A673 (cell line): Measurements from ENCODE around the gene ENAM. TPM values are rescaled to one million over a fixed set of nuclear protein-coding genes. Genes with fewer than 3 reads are reported as not detected.

Source experiments
- Bru-seq: library from RNA; stranded (reverse); fragments of 400-500 nt; gene quantifications from one replicate; lab custom pipeline; 2021; lab: Mats Ljungman, UMichigan
- BruChase-seq, 2 experiments: library from RNA; stranded (reverse); fragments of 400-500 nt; gene quantifications; one replicate each; lab custom pipeline; 2021; lab: Mats Ljungman, UMichigan
- BruUV-seq: library from RNA; stranded (reverse); fragments of 400-500 nt; replicated peaks from 2 replicates; lab custom pipeline; 2021; lab: Mats Ljungman, UMichigan
- CTCF ChIA-PET: fragments of 300-600 bp; sonication (Branson Sonifier 250); formaldehyde crosslinking; loops from one replicate; lab custom pipeline; 2022; ENCODE audit warnings: antibody characterized with exemption; lab: Charles Lee
- POLR2A ChIA-PET: fragments of 300-600 bp; sonication (Branson Sonifier 250); formaldehyde crosslinking; loops from one replicate; lab custom pipeline; 2022; ENCODE audit warnings: antibody characterized with exemption; ENCODE audit not compliant: low non-redundant PET; lab: Charles Lee
- DNase-seq: peaks from one replicate; pipeline ENCODE4 v3.0.0-alpha.2; 2015; ENCODE audit warnings: low spot score
- H3K27ac ChIP-seq: fragments of 200-600 bp; sonication (generic); 2 replicates; pipeline ENCODE4 v1.5.1; 2016; ENCODE audit warnings: mixed run types, low read depth, mild to moderate bottlenecking, mixed read lengths, antibody characterized with exemption, low read length; ENCODE audit not compliant: poor library complexity, severe bottlenecking
- H3K27me3 ChIP-seq: fragments of 200-600 bp; sonication (generic); replicated peaks from 2 replicates; pipeline ENCODE4 v1.6.1; 2017; ENCODE audit warnings: mixed run types, low read depth, mild to moderate bottlenecking, mixed read lengths, antibody characterized with exemption, low read length; ENCODE audit not compliant: insufficient read depth, poor library complexity
- H3K36me3 ChIP-seq: fragments of 200-600 bp; sonication (generic); 2 replicates; pipeline ENCODE4 v1.6.1; 2016; ENCODE audit warnings: mixed run types, mild to moderate bottlenecking, mixed read lengths, antibody characterized with exemption, low read length; ENCODE audit not compliant: insufficient read depth, poor library complexity, severe bottlenecking
- H3K4me1 ChIP-seq: fragments of 200-600 bp; sonication (generic); 2 replicates; pipeline ENCODE4 v1.6.1; 2017; ENCODE audit warnings: mixed run types, mild to moderate bottlenecking, mixed read lengths, antibody characterized with exemption, low read length; ENCODE audit not compliant: insufficient read depth, poor library complexity, severe bottlenecking
- H3K4me3 ChIP-seq: fragments of 200-600 bp; sonication (generic); 2 replicates; pipeline ENCODE4 v1.5.1; 2016; ENCODE audit warnings: low read depth, mixed run types, mild to moderate bottlenecking, mixed read lengths, low read length; ENCODE audit not compliant: poor library complexity, severe bottlenecking
- H3K9me3 ChIP-seq: fragments of 200-600 bp; sonication (generic); 2 replicates; pipeline ENCODE4 v1.6.1; 2016; ENCODE audit warnings: mixed run types, low read depth, mild to moderate bottlenecking, mixed read lengths, antibody characterized with exemption, low read length; ENCODE audit not compliant: poor library complexity, severe bottlenecking
- CTCF ChIP-seq: fragments of 300-800, 200-600 bp; sonication (generic); conservative IDR thresholded peaks from 2 replicates; pipeline ENCODE4 v1.5.1; 2017; ENCODE audit warnings: low read depth, mild to moderate bottlenecking, antibody characterized with exemption, low read length, moderate library complexity, mixed read lengths
- EZH2 ChIP-seq: fragments of 200-600 bp; sonication (generic); IDR thresholded peaks from 2 replicates; pipeline ENCODE4 v1.6.1; 2017; ENCODE audit warnings: borderline replicate concordance, low read depth, mild to moderate bottlenecking, mixed read lengths, antibody characterized with exemption, low read length; ENCODE audit not compliant: poor library complexity, severe bottlenecking
- intact Hi-C: fragments of 100-400 bp; cut with micrococcal nuclease; formaldehyde crosslinking; loops from one replicate; pipeline ENCODE4 v1.10.0; 2022; ENCODE audit not compliant: unreplicated experiment
- long read RNA-seq: library from polyadenylated mRNA; stranded (forward); transcript quantifications from one replicate; pipeline ENCODE4 v2.0.0, GENCODE V29; 2022
- total RNA-seq: library from RNA; stranded (reverse); gene quantifications from 2 replicates; pipeline ENCODE4 v1.2.3, GENCODE V29; 2021

ENAM gene, protein sequence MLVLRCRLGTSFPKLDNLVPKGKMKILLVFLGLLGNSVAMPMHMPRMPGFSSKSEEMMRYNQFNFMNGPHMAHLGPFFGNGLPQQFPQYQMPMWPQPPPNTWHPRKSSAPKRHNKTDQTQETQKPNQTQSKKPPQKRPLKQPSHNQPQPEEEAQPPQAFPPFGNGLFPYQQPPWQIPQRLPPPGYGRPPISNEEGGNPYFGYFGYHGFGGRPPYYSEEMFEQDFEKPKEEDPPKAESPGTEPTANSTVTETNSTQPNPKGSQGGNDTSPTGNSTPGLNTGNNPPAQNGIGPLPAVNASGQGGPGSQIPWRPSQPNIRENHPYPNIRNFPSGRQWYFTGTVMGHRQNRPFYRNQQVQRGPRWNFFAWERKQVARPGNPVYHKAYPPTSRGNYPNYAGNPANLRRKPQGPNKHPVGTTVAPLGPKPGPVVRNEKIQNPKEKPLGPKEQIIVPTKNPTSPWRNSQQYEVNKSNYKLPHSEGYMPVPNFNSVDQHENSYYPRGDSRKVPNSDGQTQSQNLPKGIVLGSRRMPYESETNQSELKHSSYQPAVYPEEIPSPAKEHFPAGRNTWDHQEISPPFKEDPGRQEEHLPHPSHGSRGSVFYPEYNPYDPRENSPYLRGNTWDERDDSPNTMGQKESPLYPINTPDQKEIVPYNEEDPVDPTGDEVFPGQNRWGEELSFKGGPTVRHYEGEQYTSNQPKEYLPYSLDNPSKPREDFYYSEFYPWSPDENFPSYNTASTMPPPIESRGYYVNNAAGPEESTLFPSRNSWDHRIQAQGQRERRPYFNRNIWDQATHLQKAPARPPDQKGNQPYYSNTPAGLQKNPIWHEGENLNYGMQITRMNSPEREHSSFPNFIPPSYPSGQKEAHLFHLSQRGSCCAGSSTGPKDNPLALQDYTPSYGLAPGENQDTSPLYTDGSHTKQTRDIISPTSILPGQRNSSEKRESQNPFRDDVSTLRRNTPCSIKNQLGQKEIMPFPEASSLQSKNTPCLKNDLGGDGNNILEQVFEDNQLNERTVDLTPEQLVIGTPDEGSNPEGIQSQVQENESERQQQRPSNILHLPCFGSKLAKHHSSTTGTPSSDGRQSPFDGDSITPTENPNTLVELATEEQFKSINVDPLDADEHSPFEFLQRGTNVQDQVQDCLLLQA
- total RNA-seq (not detected in 2 replicates), Bru-seq, nascent RNA (not detected), BruChase-seq, experiment 1, labeled RNA remaining after a 2-hour chase (percentile 5 among the genes with signal in this experiment), BruChase-seq, experiment 2, labeled RNA remaining after a 6-hour chase (percentile 5 among the genes with signal in this experiment)
- long read RNA-seq = 0 reads

DNA sequence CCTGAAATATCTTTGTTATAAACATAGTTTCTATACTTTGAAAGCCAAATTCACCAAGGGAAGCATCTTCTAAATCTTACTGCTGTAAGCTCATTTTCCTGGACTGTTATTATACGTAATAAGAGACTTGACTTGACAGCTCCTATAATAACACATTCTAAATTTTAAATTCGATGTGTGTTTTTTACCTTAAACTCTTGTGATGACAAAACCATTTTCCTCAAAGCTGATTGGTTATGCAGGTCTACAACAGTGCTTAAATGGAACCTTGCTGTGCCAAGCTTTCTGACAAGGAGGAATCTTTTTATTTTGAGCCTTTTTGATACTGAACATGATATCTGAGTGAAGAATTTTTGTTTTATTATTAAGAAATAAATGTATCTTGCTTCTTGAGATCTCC lies at the start of gene ENAM:
Gene ENAM, plus strand, starts transcription at position 301 of the 400 bp plus-strand sequence. CDS start 757 bp downstream, outside the sequence.
- intact Hi-C loops = no loop called here
- BruUV-seq = no TSS peak
- no peak within 1 kb of the TSS for H3K4me3 ChIP-seq
- TF ChIP-seq EZH2 (no peak), CTCF (no peak)
- H3K4me1 ChIP-seq = no peaks in the 10 kb centered on the region
- no peaks in the 10 kb centered on the region for H3K27me3 ChIP-seq
- H3K27ac ChIP-seq = no peak within 1 kb of the TSS
- DNase-seq = no peak
- no peaks in the 10 kb centered on the region for H3K36me3 ChIP-seq
- ChIA-PET POLR2A (no interaction called here), CTCF (no interaction called here)
- no peaks in the 10 kb centered on the region for H3K9me3 ChIP-seq

- POLR2A ChIA-PET = no interaction called here
- BruUV-seq = no TSS peak
- no peaks in the 10 kb centered on the region for H3K27me3 ChIP-seq
- H3K9me3 ChIP-seq = no peaks in the 10 kb centered on the region
- TF ChIP-seq CTCF (no peak), EZH2 (no peak)
- no peak for DNase-seq
- H3K27ac ChIP-seq = no peak overlapping the region
- H3K4me3 ChIP-seq = no peak overlapping the region
- CTCF ChIA-PET = no interaction called here
- intact Hi-C loops = no loop called here
- H3K4me1 ChIP-seq = no peaks in the 10 kb centered on the region
- no peaks in the 10 kb centered on the region for H3K36me3 ChIP-seq
These were observed 46.6 kb upstream of the ENAM start for GRCh38 chr4:70581980-70582379.
